ENCODE data around the gene HECW1. TPM values are rescaled to one million over a fixed set of nuclear protein-coding genes. Genes with fewer than 3 reads are reported as not detected.
A peak's percentile ranks its signal among the peaks of the same experiment; 100 is the strongest.

The HECW1 gene
- total RNA-seq, 1 experiment from 2014 or later, result 19.1 TPM

GRCh38 chr7:43542716-43543115, 430.3 kb downstream of the HECW1 start:
- Histone ChIP-seq H3K27me3 (replicated peaks) (no peaks in the 10 kb centered on the region; the same call in 1 of the 2 replicates), H3K27ac (no peak overlapping the region), H3K9me3 (replicated peaks) (0 out of 2 replicates have a peak, but pooled peaks cover 2% of the 10 kb centered on the region), H3K36me3 (no peaks in the 10 kb centered on the region), H3K4me3 (no peak overlapping the region), H3K4me1 (replicated peaks) (peaks cover 6% of the 10 kb centered on the region)
- DNase-seq (ENCODE audit: low read depth in 1 of 2, low spot score in 2 of 2), result no peak

DNA sequence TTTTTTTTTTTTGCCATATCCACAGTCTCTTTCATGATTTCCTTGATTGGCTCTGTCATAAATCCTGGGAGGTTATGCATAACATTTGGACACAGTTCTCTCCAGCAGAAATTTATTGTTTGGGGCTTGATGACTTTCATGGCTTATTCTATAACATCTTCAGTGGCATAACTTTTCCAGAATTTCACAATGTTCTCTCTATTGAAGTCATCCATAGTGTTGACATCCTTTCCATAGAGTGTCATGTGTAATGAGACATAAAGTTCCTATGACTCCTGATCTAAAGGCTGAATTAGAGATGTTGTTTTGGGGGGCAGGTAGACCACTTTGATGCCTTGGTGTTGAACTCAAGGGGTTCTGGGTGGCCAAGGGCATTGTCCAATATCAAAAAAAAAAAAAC, 433.8 kb downstream of the HECW1 start:
- Histone ChIP-seq H3K9me3 (replicated peaks) (0 out of 2 replicates have a peak, but pooled peaks cover 2% of the 10 kb centered on the region), H3K27ac (no peak overlapping the region), H3K36me3 (no peaks in the 10 kb centered on the region), H3K4me1 (replicated peaks) (no peaks in the 10 kb centered on the region), H3K4me3 (no peak overlapping the region), H3K27me3 (replicated peaks) (no peaks in the 10 kb centered on the region; the same call in 1 of the 2 replicates)
- no peak for DNase-seq (ENCODE audit: low read depth in 1 of 2, low spot score in 2 of 2)

GRCh38 chr7:43550427-43550826, 438.0 kb downstream of the HECW1 start:
- no peaks in the 10 kb centered on the region; the same call in 1 of the 2 replicates for H3K27me3 ChIP-seq (replicated peaks)
- no peak overlapping the region for H3K27ac ChIP-seq
- H3K36me3 ChIP-seq, result peaks cover 3% of the 10 kb centered on the region; the same call in 1 of the 2 replicates
- H3K4me3 ChIP-seq, result no peak overlapping the region
- no peak for DNase-seq (ENCODE audit: low read depth in 1 of 2, low spot score in 2 of 2)
- H3K4me1 ChIP-seq (replicated peaks), result no peaks in the 10 kb centered on the region
- H3K9me3 ChIP-seq (replicated peaks), result 0 out of 2 replicates have a peak, but pooled peaks cover 2% of the 10 kb centered on the region

GRCh38 chr7:43552122-43552521, 439.7 kb downstream of the HECW1 start:
- DNase-seq (ENCODE audit: low read depth in 1 of 2, low spot score in 2 of 2), result no peak
- Histone ChIP-seq H3K9me3 (replicated peaks) (0 out of 2 replicates have a peak, but pooled peaks cover under 1% of the 10 kb centered on the region), H3K4me1 (replicated peaks) (no peaks in the 10 kb centered on the region), H3K27ac (no peak overlapping the region), H3K36me3 (peaks cover 3% of the 10 kb centered on the region; the same call in 1 of the 2 replicates), H3K27me3 (replicated peaks) (no peaks in the 10 kb centered on the region; the same call in 1 of the 2 replicates), H3K4me3 (no peak overlapping the region)

- Histone ChIP-seq H3K9me3 (replicated peaks) (no peaks in the 10 kb centered on the region), H3K4me3 (no peak overlapping the region), H3K27ac (no peak overlapping the region), H3K36me3 (peaks cover 3% of the 10 kb centered on the region; the same call in 1 of the 2 replicates), H3K4me1 (replicated peaks) (peaks cover 11% of the 10 kb centered on the region), H3K27me3 (replicated peaks) (no peaks in the 10 kb centered on the region)
- no peak for DNase-seq (ENCODE audit: low read depth in 1 of 2, low spot score in 2 of 2)
Measured at GRCh38 chr7:43553999-43554398, 441.6 kb downstream of the HECW1 start.

- H3K27ac ChIP-seq, result no peak overlapping the region
- no peak for DNase-seq (ENCODE audit: low read depth in 1 of 2, low spot score in 2 of 2)
- no peaks in the 10 kb centered on the region for H3K9me3 ChIP-seq (replicated peaks)
- H3K27me3 ChIP-seq (replicated peaks), result no peaks in the 10 kb centered on the region
- peaks cover 11% of the 10 kb centered on the region for H3K4me1 ChIP-seq (replicated peaks)
- peaks cover 3% of the 10 kb centered on the region; the same call in 1 of the 2 replicates for H3K36me3 ChIP-seq
- no peak overlapping the region for H3K4me3 ChIP-seq
Measured at GRCh38 chr7:43554423-43554822, 442.0 kb downstream of the HECW1 start.

DNA sequence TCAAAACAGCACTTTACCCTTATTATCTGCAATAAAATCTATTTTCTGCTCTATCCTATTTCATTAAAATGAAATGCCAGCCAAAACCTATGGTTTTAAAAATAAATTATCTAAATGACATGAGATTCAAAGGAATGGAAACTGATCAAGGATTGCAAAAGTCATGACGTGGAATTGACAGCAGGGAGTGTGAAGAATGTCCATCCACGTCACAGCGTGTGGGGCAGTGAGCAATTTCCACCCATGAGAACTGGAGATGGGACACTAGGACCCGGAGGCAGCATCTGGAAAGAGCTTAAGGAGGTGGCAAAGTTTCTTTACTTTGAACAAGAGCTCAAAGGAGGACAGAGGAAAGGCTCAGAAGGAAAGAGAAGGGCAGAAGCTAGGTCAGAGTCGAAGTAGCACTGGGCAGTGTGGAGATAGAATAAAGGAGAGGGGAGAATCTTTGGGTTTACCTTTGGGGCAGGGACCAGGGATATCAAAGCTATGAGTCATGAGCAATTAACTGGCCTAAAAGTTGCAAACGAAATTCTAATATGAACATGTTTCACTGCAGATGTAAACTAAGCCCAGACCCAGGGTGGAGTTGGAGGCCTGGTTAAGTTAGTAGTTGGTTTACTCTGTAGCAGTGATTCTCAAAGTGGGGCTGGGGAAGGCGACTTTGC, 445.5 kb downstream of the HECW1 start:
- Histone ChIP-seq H3K4me3 (no peak overlapping the region), H3K9me3 (replicated peaks) (no peaks in the 10 kb centered on the region), H3K4me1 (replicated peaks) (peaks cover 11% of the 10 kb centered on the region), H3K27ac (no peak overlapping the region), H3K36me3 (peaks cover 3% of the 10 kb centered on the region; the same call in 1 of the 2 replicates), H3K27me3 (replicated peaks) (no peaks in the 10 kb centered on the region)
- no peak for DNase-seq (ENCODE audit: low read depth in 1 of 2, low spot score in 2 of 2)

GRCh38 chr7:43559171-43559945, 446.9 kb downstream of the HECW1 start:
- no peak for DNase-seq (ENCODE audit: low read depth in 1 of 2, low spot score in 2 of 2)
- H3K36me3 ChIP-seq, result no peaks in the 10 kb centered on the region
- peaks cover 11% of the 10 kb centered on the region for H3K4me1 ChIP-seq (replicated peaks)
- H3K4me3 ChIP-seq, result no peak overlapping the region
- no peaks in the 10 kb centered on the region for H3K27me3 ChIP-seq (replicated peaks)
- no peaks in the 10 kb centered on the region for H3K9me3 ChIP-seq (replicated peaks)
- no peak overlapping the region for H3K27ac ChIP-seq

DNA sequence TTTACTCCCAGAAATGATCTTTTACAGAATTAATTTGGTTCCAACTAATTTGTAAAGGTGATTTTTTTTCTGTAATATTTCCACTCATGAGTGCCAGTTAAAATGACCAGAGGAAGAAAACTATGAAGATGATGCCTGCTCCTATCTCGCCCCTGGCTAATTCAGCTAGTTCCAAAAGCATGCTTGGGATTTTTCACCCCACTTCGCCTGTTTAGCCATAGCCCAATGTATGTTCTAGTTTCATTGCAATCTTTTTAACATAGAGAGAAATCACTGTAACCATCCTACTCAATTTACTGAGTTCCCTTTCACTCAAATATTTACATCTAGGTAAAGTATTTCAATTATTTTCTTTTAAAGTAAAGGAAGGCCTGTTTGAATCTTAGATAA, 447.5 kb downstream of the HECW1 start:
- DNase-seq (ENCODE audit: low read depth in 1 of 2, low spot score in 2 of 2), result no peak
- Histone ChIP-seq H3K27me3 (replicated peaks) (no peaks in the 10 kb centered on the region), H3K4me1 (replicated peaks) (peaks cover 11% of the 10 kb centered on the region), H3K9me3 (replicated peaks) (no peaks in the 10 kb centered on the region), H3K4me3 (no peak overlapping the region), H3K27ac (no peak overlapping the region), H3K36me3 (no peaks in the 10 kb centered on the region)

DNA sequence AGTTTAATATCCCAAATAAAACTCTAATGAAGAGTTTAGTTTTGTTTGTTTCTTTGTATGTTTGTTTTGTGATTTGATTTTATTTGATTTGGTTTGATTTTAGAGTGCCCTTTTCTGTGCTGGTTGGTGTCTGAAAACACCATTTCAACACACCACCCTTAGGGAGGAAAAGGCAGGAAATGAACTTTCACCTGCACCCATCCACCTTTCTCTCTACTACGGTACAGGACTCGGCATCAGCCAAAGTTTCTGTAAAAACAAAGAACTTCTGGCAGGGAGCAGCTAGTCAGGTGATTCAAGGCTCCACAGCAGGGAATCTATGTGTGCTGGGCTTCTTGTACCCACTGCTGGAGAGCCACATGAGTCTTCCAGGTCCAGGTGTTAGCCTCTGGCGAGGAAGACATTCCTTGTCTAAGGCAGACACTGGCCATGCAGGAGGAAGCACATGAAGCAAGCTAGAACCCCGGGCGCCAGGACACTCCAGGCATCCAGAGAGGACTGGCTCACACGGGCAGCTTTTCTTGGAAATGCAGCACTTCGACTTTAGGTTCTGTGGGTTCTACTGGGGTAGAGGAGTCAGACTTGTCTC, 448.4 kb downstream of the HECW1 start:
- Histone ChIP-seq H3K36me3 (no peaks in the 10 kb centered on the region), H3K4me3 (no peak overlapping the region), H3K9me3 (replicated peaks) (no peaks in the 10 kb centered on the region), H3K27ac (no peak overlapping the region), H3K4me1 (replicated peaks) (peaks cover 15% of the 10 kb centered on the region), H3K27me3 (replicated peaks) (no peaks in the 10 kb centered on the region)
- DNase-seq (ENCODE audit: low read depth in 1 of 2, low spot score in 2 of 2), result no peak

DNA sequence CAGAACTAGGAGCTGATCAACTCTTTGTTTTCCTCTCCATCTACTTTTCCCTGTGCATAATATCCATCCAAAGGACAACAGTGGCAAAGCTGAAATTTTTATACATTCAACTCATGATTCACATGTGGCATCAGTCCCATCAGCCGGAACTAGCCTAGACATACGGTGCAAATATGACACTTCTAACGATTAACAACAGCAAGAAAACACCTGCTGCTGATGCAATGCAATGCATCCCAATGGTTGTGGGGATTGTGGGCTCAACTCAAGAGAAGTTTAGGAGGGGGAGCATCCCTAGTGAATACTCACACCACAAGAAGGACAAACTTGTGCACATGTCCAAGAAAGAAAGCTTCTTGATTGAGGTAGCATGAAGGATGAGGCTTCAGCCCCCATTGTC, 449.9 kb downstream of the HECW1 start:
- DNase-seq (ENCODE audit: low read depth in 1 of 2, low spot score in 2 of 2), result no peak
- no peak overlapping the region for H3K27ac ChIP-seq
- peaks cover 20% of the 10 kb centered on the region for H3K4me1 ChIP-seq (replicated peaks)
- no peaks in the 10 kb centered on the region for H3K36me3 ChIP-seq
- no peak overlapping the region for H3K4me3 ChIP-seq
- no peaks in the 10 kb centered on the region for H3K27me3 ChIP-seq (replicated peaks)
- no peaks in the 10 kb centered on the region for H3K9me3 ChIP-seq (replicated peaks)

DNA sequence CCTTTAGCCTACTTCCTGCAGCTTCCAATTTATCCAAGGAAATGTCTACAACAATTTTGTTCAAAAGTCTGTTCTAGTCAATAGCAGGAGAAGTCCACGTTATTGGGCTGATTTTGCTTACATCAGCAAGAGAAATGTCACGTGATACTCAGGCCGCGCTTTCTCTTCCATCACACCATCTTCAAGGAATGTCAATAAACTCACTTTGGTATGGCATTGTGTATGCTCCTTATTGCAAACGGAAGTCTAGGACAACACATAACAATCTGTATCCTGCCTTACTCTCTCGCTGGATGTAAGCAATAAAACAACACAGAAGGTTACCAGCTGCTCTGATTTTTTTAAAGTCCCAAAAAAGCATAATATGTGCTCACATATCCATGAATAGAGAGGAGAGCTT, 453.3 kb downstream of the HECW1 start:
- H3K36me3 ChIP-seq, result no peaks in the 10 kb centered on the region
- peaks cover 35% of the 10 kb centered on the region for H3K4me1 ChIP-seq (replicated peaks)
- 0 out of 2 replicates have a peak, but pooled peaks cover 3% of the 10 kb centered on the region for H3K9me3 ChIP-seq (replicated peaks)
- H3K27ac ChIP-seq, result peak overlapping the region; percentile 78
- no peaks in the 10 kb centered on the region for H3K27me3 ChIP-seq (replicated peaks)
- no peak overlapping the region for H3K4me3 ChIP-seq
- peak; percentile 58 to 79 for DNase-seq (ENCODE audit: low read depth in 1 of 2, low spot score in 2 of 2)

DNA sequence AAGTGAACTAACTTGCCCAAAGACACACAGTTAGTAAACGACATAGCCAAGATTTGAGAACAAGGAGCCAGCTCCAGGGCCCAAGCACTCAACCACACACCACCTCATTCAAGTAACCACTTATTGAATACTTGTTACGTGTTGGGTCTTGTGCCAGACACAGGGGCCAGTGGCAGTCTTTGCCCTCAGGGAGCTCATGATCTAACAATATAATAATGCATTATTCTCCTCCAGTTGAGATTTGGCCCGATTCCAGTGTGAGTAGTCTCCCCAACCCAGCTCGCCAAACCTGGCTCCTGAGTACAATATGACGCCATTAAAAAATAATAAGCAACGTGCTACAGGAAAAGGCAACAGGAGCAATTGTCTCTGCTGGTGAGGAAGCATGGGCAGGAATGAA, 456.1 kb downstream of the HECW1 start:
- 0 out of 2 replicates have a peak, but pooled peaks cover 3% of the 10 kb centered on the region for H3K9me3 ChIP-seq (replicated peaks)
- DNase-seq (ENCODE audit: low read depth in 1 of 2, low spot score in 2 of 2), result peak; percentile 60 to 74
- H3K4me3 ChIP-seq, result no peak overlapping the region
- H3K4me1 ChIP-seq (replicated peaks), result peaks cover 48% of the 10 kb centered on the region
- H3K27ac ChIP-seq, result peak overlapping the region; percentile 69
- no peaks in the 10 kb centered on the region for H3K27me3 ChIP-seq (replicated peaks)
- no peaks in the 10 kb centered on the region for H3K36me3 ChIP-seq

GRCh38 chr7:43569424-43569823, 457.0 kb downstream of the HECW1 start:
- H3K4me3 ChIP-seq, result no peak overlapping the region
- 0 out of 2 replicates have a peak, but pooled peaks cover 3% of the 10 kb centered on the region for H3K9me3 ChIP-seq (replicated peaks)
- H3K27me3 ChIP-seq (replicated peaks), result no peaks in the 10 kb centered on the region
- H3K27ac ChIP-seq, result peak overlapping the region; percentile 69
- no peaks in the 10 kb centered on the region for H3K36me3 ChIP-seq
- peak; percentile 76 to 85 for DNase-seq (ENCODE audit: low read depth in 1 of 2, low spot score in 2 of 2)
- H3K4me1 ChIP-seq (replicated peaks), result peaks cover 48% of the 10 kb centered on the region
